Measurements from ENCODE around the gene CCDC91. TPM values are rescaled to one million over a fixed set of nuclear protein-coding genes. Genes with fewer than 3 reads are reported as not detected.
A peak's percentile ranks its signal among the peaks of the same experiment; 100 is the strongest.

CCDC91 gene
- total and polyA plus RNA-seq, 2 experiments from 2014 or later, result 13.9 to 25.5 TPM

- Histone ChIP-seq H3K4me3 (no peak overlapping the region), H3K27me3 (no peaks in the 10 kb centered on the region), H3K4me1 (ENCODE audit: low read depth) (no peaks in the 10 kb centered on the region), H3K27ac (no peak overlapping the region), H3K36me3 (no peaks in the 10 kb centered on the region), H3K9me3 (ENCODE audit: low read depth) (no peaks in the 10 kb centered on the region)
- TF ChIP-seq CTCF (IDR thresholded peaks at IDR 0.05; ENCODE audit: low read depth, low read length), result peak; percentile 33
- no peak for DNase-seq (ENCODE audit: low read depth in 1 of 2, low spot score in 1 of 2)
Observed at GRCh38 chr12:28237423-28237822, 47.2 kb downstream of the CCDC91 start.

- Histone ChIP-seq H3K27me3 (no peaks in the 10 kb centered on the region), H3K9me3 (ENCODE audit: low read depth) (no peaks in the 10 kb centered on the region), H3K4me3 (no peak overlapping the region), H3K36me3 (no peaks in the 10 kb centered on the region), H3K4me1 (ENCODE audit: low read depth) (no peaks in the 10 kb centered on the region), H3K27ac (no peak overlapping the region)
- no peak for TF ChIP-seq CTCF (IDR thresholded peaks at IDR 0.05; ENCODE audit: low read depth, low read length)
- no peak for DNase-seq (ENCODE audit: low read depth in 1 of 2, low spot score in 1 of 2)
Observed at GRCh38 chr12:28239918-28240317, 49.7 kb downstream of the CCDC91 start.

- H3K4me3 ChIP-seq, result no peak overlapping the region
- no peaks in the 10 kb centered on the region for H3K36me3 ChIP-seq
- H3K9me3 ChIP-seq (ENCODE audit: low read depth), result no peaks in the 10 kb centered on the region
- no peak for DNase-seq (ENCODE audit: low read depth in 1 of 2, low spot score in 1 of 2)
- H3K27ac ChIP-seq, result no peak overlapping the region
- no peaks in the 10 kb centered on the region for H3K27me3 ChIP-seq
- no peaks in the 10 kb centered on the region for H3K4me1 ChIP-seq (ENCODE audit: low read depth)
- no peak for TF ChIP-seq CTCF (IDR thresholded peaks at IDR 0.05; ENCODE audit: low read depth, low read length)
Observed at GRCh38 chr12:28240853-28241252, 50.6 kb downstream of the CCDC91 start.

- no peak overlapping the region for H3K4me3 ChIP-seq
Observed at GRCh38 chr12:28242129-28242495, 51.9 kb downstream of the CCDC91 start.

GRCh38 chr12:28242496-28243309, 52.4 kb downstream of the CCDC91 start:
- Histone ChIP-seq H3K27ac (no peak overlapping the region), H3K27me3 (no peaks in the 10 kb centered on the region), H3K36me3 (no peaks in the 10 kb centered on the region), H3K4me3 (no peak overlapping the region), H3K4me1 (ENCODE audit: low read depth) (no peaks in the 10 kb centered on the region), H3K9me3 (ENCODE audit: low read depth) (no peaks in the 10 kb centered on the region)
- DNase-seq (ENCODE audit: low read depth in 1 of 2, low spot score in 1 of 2), result peak in 1 of 2 donors; percentile 45
- no peak for TF ChIP-seq CTCF (IDR thresholded peaks at IDR 0.05; ENCODE audit: low read depth, low read length)

More at GRCh38 chr12:28242129-28242495, 51.9 kb downstream of the CCDC91 start:
- no peak for DNase-seq (ENCODE audit: low read depth in 1 of 2, low spot score in 1 of 2)
- Histone ChIP-seq H3K27ac (no peak overlapping the region), H3K27me3 (no peaks in the 10 kb centered on the region), H3K36me3 (no peaks in the 10 kb centered on the region), H3K4me1 (ENCODE audit: low read depth) (no peaks in the 10 kb centered on the region), H3K9me3 (ENCODE audit: low read depth) (no peaks in the 10 kb centered on the region)
- no peak for TF ChIP-seq CTCF (IDR thresholded peaks at IDR 0.05; ENCODE audit: low read depth, low read length)
